CD4-positive, alpha-beta T cell treated with Interferon gamma for 1 hour (primary cell): ENCODE data around the gene OCA2.
"Not testable (repeated sequence)": the region's sequence is repeated elsewhere in the genome, so short reads cannot be mapped to it uniquely, and the experiment has no call there.

Source experiments
- DNase-seq: peaks from one replicate; pipeline ENCODE4 v3.0.0-alpha.2; 2020

OCA2 gene

GRCh38 chr15:27993544-27993943 lies 105.6 kb downstream of the OCA2 start:
- DNase-seq, result no peak

GRCh38 chr15:27990521-27991515 lies 108.3 kb downstream of the OCA2 start:
- no peak for DNase-seq

- no peak for DNase-seq
These were observed 109.3 kb downstream of the OCA2 start for GRCh38 chr15:27989838-27990237.

GRCh38 chr15:27989427-27989826 lies 109.7 kb downstream of the OCA2 start:
- DNase-seq, result no peak

- DNase-seq, result no peak
These were observed 114.0 kb downstream of the OCA2 start for GRCh38 chr15:27985099-27985498.

GRCh38 chr15:27983496-27983895 lies 115.6 kb downstream of the OCA2 start:
- no peak for DNase-seq

- DNase-seq, result no peak
These were observed 121.4 kb downstream of the OCA2 start for GRCh38 chr15:27977696-27978095.

- no peak for DNase-seq
These were observed 125.2 kb downstream of the OCA2 start for GRCh38 chr15:27973886-27974285.

GRCh38 chr15:27970661-27971392 lies 128.3 kb downstream of the OCA2 start:
- DNase-seq, result no peak

- no peak for DNase-seq
These were observed 131.6 kb downstream of the OCA2 start for GRCh38 chr15:27967541-27967940.

GRCh38 chr15:27965546-27965945 lies 133.6 kb downstream of the OCA2 start:
- DNase-seq, result no peak

GRCh38 chr15:27961801-27962200 lies 137.3 kb downstream of the OCA2 start:
- DNase-seq, result no peak

- DNase-seq, result no peak
These were observed 140.1 kb downstream of the OCA2 start for GRCh38 chr15:27958911-27959578.

- DNase-seq, result no peak
These were observed 142.8 kb downstream of the OCA2 start for GRCh38 chr15:27956285-27956684.

GRCh38 chr15:27955087-27955486 lies 144.0 kb downstream of the OCA2 start:
- no peak for DNase-seq

- not testable (repeated sequence) for DNase-seq
These were observed 146.5 kb downstream of the OCA2 start for GRCh38 chr15:27952593-27952992.

GRCh38 chr15:27951191-27951890 lies 147.8 kb downstream of the OCA2 start:
- DNase-seq, result no peak

- DNase-seq, result no peak
These were observed 150.0 kb downstream of the OCA2 start for GRCh38 chr15:27949089-27949488.

- no peak for DNase-seq
These were observed 159.9 kb downstream of the OCA2 start for GRCh38 chr15:27939246-27939645.

- DNase-seq, result no peak
These were observed 161.3 kb downstream of the OCA2 start for GRCh38 chr15:27937851-27938250.

GRCh38 chr15:27936164-27936563 lies 163.0 kb downstream of the OCA2 start:
- DNase-seq, result no peak

- no peak for DNase-seq
These were observed 163.8 kb downstream of the OCA2 start for GRCh38 chr15:27935328-27935727.

- no peak for DNase-seq
These were observed 164.3 kb downstream of the OCA2 start for GRCh38 chr15:27934782-27935181.
